Fibroblast of skin of back (primary cell): ENCODE data around the gene GPR89A.
"Not testable (repeated sequence)": the region's sequence is repeated elsewhere in the genome, so short reads cannot be mapped to it uniquely, and the experiment has no call there.

Source experiments
- DNase-seq: peaks from one replicate; pipeline ENCODE4 v3.0.0-alpha.2; 2013

The GPR89A gene

GRCh38 chr1:145686078-145686477 is 78.3 kb downstream of the GPR89A start:
- not testable (repeated sequence) for DNase-seq

- DNase-seq = no peak
Observed at GRCh38 chr1:145688328-145688727, 80.5 kb downstream of the GPR89A start.

- no peak for DNase-seq
Observed at GRCh38 chr1:145688924-145689323, 81.1 kb downstream of the GPR89A start.

- no peak for DNase-seq
Observed at GRCh38 chr1:145689922-145690321, 82.1 kb downstream of the GPR89A start.

- DNase-seq = peak; percentile 85
Observed at GRCh38 chr1:145690587-145691558, 83.1 kb downstream of the GPR89A start.

- no peak for DNase-seq
Observed at GRCh38 chr1:145692785-145693443, 85.1 kb downstream of the GPR89A start.

DNA sequence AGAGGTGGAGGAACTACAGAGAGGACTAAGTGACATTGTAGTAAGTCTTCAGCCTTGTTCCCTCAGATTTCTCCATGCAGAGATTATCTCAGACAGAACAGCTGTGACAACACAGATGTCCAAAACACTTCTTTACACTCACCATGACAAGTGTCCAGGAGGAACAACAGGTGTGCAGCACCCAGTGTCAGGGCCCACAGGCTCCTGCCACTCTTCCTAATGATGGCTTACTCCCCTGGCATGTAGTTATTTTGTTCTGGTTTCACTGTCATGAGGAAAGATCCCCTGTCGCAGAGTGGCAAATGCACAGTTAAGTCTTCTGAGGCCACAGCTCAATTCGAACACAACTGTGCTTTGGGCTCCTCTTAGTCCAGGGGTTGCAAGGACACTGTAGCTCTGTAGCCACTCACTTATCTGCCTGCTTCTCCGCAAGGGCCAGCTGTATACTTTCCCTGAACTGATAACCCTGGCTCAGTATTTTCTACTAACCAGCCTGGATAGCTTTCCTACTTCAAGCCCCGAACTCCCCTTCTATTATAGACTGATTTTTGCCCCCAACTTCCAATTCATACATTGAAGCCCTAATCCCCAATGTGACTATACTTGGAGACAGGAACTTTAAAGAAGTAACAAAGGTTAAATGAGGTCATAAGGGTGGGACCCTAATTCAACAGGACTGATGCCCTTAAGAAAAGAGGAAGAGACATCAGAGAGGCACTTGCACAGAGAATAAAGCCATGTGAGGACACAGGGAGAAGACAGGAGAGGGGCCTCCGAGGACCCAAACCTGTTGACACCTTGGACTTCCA is 88.2 kb downstream of the GPR89A start:
- DNase-seq = no peak

GRCh38 chr1:145696630-145696960 is 88.8 kb downstream of the GPR89A start:
- DNase-seq = no peak

DNA sequence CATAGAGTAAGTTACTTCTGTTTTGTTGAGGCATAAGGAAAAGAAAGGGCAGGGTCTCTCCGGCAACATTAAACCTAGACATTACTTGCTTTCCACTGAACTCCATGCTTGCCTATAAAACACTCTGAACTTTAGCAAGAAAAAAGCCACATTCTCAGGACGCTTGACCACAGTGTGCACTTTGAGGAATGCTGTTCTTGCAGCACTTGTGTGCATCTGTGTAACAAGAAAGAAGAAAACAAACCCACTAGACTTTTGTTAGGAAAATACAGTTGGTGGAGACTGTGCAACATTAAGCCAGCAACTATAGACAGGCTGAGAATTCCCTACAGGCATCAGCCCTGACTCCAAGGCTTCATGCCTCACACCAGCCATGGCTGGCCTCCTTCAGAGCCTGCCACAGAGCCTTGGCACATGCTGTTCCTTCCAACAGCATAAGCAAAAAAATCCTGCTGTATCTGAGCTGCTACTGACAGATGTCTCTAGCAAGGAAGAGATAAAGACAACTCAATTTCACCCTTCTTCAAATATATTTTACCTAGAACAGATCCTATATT is 93.6 kb downstream of the GPR89A start:
- no peak for DNase-seq

GRCh38 chr1:145702052-145702451 is 94.3 kb downstream of the GPR89A start:
- no peak for DNase-seq

GRCh38 chr1:145702826-145703225 is 95.0 kb downstream of the GPR89A start:
- no peak for DNase-seq

DNA sequence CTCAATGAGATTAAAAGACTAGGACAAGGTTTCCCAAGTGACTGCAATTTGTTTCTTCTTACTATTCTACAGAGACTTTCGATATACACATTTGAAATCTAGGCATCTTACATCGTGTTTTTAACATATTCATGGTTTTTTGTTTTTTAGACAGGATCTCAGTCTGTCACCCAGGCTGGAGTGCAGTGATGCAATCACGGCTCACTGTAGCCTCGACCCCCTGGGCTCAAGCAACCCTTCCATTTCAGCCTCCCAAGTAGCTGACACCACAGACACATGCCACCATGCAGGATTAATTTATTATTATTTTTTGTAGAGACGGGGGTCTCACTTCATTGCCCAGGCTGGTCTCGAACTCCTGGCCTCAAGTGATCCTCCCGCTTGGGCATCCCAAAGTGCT is 97.8 kb downstream of the GPR89A start:
- no peak for DNase-seq

DNA sequence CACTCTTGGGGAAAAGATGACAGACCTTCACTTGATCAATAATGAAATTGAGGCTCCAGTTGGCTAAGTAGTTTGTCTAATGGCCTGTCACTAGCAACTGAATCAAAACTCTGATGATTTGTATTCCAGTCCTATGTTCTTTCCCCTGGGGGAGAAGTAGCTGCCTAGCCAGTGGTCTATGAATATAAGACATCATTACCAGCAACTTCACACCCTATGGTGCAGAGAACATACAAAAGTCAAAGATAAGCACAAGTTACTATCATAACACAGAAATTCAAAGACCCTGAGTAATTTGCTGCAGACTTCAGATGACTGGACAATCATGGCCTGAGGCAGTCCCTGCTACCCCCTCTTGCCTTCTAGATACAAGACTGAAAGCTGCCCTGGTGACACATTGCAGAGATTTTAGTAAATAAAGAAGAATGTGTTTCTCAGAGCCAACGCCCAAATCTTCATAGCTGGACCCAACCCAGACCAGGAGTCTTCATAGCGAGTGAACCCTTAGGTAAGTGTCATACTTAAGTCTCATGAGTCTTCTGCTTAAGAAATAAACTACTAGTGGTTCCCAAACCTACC is 98.4 kb downstream of the GPR89A start:
- peak; percentile 88 for DNase-seq

- DNase-seq = no peak
Observed at GRCh38 chr1:145707183-145707867, 99.5 kb downstream of the GPR89A start, which contains the start of gene PDZK1. PDZK1 (minus strand) TSS chr1:145707368; CDS start chr1:145688021, 19,347 bp downstream.

- no peak for DNase-seq
Observed at GRCh38 chr1:145708063-145708462, 100.3 kb downstream of the GPR89A start.

DNA sequence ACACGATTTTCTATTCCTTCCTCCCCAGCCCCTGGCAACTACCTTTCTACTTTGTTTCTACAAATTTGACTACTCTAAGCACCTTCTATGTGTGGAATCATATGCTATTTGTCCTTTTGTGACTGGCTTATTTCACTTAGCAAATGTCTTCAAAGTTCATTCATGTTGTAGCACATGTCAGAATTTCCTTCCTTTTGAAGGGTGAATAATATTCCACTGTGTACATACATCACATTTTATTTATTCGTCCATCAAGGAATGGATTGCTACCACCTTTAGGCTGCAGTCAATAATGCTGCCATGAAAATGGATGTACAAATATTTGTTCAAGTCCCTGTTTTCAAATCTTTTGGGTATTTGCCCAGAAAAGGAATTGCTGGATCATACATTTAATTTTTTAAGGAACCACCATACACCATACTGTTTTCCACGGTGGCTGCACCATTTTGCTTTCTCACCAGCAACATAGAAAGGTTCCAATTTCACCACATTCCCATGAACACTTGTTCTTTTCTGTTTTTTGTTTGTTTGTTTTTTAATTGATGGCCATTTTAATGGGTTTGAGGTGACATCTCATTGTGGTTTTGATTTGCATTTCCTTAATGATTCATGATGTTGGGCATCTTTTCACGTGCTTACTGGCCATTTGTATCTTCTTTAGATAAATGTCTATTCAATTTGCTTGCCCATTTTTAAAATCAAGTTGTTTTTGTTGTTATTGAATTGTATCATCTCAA is 102.7 kb downstream of the GPR89A start:
- DNase-seq = no peak

- no peak for DNase-seq
Observed at GRCh38 chr1:145711213-145711651, 103.4 kb downstream of the GPR89A start.

GRCh38 chr1:145714524-145715111 is 106.8 kb downstream of the GPR89A start:
- no peak for DNase-seq

GRCh38 chr1:145716641-145717345 is 109.0 kb downstream of the GPR89A start:
- no peak for DNase-seq

DNA sequence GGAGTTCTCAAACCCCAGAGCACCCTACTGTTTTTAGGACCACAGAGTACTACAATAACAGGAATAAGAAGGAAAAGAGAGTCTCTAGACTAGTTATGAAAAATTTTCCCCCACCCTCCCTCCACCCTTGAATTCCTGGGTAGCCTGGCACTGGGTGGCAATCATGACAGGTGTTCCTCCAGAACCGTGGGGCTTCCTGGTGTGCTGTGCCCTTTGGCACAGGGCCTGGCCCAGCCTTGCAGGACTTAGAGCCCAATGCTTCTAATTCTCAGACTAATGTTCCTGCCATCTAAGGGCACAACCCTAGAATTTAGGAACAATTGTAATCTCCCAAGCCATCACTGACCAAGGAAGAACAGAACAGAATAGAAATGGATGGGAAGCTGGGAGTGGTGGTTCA is 110.0 kb downstream of the GPR89A start:
- DNase-seq = no peak
